Forelimb muscle (tissue), 1 donor: ENCODE results near the gene ERGIC1. TPM values are rescaled to one million over a fixed set of nuclear protein-coding genes. Genes with fewer than 3 reads are reported as not detected.
"Not testable (repeated sequence)": the region's sequence is repeated elsewhere in the genome, so short reads cannot be mapped to it uniquely, and the experiment has no call there.

ENCODE experiments used
- DNase-seq: peaks from one replicate; pipeline ENCODE4 v3.0.0-alpha.2; 2013; ENCODE audit warnings: low read depth
- polyA plus RNA-seq: library from polyadenylated mRNA; unstranded; fragments of 120-200 nt; gene quantifications from one replicate; pipeline ENCODE4 v1.2.1, GENCODE V29; 2013; ENCODE audit not compliant: insufficient read length

ERGIC1 gene
- polyA plus RNA-seq, 1 donor, result 83.4 TPM

GRCh38 chr5:172864171-172864570 is 30.1 kb downstream of the ERGIC1 start:
- not testable (repeated sequence) for DNase-seq

DNA sequence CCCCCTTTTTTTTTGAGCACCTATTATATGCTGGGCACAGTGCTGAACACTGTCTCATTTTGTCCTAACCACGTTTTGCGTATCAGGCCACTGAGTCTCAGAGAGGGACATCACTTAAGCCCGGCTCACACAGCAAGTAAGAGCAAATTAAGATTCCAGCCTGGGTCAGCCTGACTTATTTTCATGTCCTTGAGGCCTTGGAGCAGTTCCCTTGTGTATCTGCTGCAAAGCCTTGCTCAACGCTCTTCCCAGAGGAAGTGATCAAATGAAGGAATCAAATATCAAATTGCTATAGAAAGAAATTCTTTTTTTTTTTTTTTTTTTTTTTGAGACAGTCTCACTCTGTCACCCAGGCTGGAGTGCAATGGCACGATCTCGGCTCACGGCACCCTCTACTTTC is 30.7 kb downstream of the ERGIC1 start:
- DNase-seq, result no peak

GRCh38 chr5:172866378-172866777 is 32.3 kb downstream of the ERGIC1 start:
- DNase-seq, result no peak

- DNase-seq, result no peak
Measured at GRCh38 chr5:172866802-172867748, 33.0 kb downstream of the ERGIC1 start.

- DNase-seq, result no peak
Measured at GRCh38 chr5:172867761-172868435, 33.8 kb downstream of the ERGIC1 start.

DNA sequence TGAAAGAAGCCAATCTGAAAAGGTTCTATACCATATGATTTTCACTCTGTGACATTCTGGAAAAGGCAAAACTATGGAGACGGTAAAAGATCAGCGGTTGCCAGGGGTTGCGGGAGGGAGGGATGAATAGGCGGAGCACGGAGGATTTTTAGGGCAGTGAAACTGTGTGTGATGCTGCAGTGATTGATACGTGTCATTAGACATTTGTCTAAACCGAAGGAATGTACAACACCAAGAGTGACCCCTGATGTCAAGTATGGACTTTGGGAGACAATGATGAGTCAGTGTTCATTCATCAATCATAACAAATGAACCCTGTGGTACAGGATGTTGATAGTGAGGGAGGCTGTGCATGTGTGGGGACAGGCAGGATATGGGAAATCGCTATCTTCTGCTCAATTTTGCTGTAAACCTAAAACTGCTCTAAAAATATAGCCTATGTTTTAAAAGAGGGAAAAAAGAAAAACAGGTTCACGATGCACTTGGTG is 34.4 kb downstream of the ERGIC1 start:
- no peak for DNase-seq

DNA sequence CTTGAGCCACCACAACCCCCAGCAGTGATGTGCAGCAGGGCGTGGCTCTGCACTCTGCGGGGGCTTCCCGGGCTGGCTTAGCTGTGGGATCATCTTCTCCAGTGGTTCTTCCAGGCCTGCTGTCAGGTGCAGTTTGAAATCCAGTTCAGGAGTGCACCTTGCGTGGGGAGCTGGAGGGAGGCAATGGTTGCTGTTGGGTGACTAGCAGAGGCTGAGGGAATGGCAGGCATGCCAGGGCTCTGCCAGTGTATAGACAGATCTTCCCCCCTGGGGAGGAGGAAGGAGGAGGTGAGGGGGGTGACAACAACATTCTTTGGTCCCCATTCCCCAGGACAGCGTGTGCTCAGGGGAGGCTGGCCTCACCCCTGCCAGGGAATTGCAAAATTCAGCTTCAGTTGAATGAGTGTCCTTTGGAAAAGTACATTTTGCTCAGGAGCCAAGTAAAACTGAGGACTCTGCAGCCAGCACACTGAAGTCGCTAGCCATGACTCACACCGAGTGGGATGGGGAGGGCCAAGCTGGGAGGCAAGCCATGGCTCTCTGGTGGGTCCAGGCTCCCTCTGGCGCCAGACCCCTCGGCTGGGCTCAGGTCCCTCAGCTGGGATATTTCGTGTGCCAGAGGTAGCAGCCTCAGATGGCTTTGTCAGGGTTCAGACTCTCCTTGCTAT is 35.0 kb downstream of the ERGIC1 start:
- no peak for DNase-seq

DNA sequence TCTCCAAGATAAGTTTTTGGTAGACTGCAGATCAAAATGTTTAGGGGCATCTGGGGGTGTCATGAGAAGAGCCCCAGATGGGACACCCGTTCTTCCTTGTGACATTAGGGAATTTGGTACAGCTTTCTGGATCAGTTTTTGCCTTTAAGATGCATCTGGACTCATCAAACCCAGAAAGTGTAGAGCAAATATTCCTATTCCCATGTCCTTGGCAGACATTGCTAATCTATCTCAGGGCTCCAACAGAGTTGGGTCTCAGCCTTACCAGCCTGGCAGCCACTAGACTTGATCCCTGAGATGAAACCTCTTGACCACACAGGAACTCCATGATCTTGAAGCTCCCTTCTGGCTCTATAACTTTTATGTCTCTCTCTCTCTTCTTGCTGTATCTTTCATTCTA is 35.6 kb downstream of the ERGIC1 start:
- DNase-seq, result no peak

DNA sequence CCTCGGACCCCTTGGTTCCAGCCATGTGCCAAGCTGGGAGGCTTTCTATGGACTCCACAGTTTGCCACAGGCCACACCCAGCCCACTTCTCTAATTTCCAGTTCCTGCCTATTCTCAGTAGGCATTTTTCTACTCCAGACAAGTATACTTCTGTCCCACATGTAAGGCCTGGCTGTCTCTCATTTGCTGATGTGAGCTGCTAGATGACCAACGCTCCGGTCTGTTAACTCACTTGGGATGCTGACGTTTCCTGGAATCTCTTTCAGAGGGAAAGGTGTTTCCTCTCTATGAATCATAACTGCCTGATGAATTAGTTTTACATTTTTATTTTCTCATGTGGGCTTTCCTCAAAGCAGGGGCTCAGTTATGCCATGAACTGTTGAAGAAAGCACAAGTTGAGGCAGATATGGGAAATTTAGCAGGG is 36.3 kb downstream of the ERGIC1 start:
- no peak for DNase-seq

DNA sequence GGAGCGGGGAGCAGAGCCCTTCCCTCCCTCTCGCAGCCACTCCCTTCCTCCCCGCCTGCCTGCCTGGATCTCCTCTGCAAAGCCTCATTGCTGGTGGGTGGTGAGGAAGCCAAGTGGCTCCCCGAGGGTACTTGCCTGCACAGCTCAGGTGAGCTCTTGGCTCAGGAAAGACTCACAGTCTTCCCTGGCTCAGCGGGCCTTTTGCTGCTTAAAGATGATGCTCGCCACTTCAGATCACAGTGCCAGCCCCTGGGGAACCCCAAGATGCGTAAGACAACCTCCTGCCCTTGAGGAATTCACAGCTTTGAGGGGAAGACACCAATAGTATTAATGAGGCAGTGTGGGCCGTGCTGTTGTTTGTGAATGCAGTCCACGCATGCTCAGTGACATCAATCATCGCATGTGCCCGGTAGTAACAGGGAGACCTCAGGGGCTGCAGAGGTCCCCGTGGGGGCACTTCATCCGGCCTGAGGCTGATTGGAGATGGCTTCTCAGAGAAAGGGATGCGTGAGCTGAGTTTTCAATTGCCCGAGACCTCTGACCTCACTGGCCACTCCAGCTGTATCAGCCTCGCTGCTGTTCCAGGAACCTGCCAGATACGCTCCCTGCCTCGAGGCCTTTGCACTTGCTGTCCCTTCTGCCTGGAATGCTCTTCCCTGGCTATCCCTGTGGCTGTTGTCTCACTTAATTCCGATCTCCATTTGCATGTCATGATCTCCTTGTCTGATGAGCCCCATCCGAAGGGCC is 36.8 kb downstream of the ERGIC1 start:
- no peak for DNase-seq

DNA sequence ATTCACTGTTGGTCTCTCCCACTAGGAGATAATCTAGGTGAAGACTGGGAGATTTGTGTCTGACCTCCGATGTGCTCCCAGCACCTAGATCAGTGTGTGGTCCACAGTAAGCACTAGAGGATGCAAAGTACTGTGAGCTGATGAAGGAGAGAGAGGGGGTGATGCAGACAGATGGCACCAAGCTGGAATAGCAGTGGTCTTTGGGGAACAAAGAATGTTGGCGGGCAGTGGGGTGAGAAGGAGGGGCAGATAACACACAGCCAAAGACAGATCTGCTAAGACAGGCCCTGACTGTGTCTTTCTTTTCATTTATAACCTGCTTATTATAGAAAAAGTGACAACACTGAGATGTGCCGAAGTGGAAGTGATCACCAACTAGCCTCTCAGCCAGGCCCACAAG is 37.5 kb downstream of the ERGIC1 start:
- DNase-seq, result no peak

DNA sequence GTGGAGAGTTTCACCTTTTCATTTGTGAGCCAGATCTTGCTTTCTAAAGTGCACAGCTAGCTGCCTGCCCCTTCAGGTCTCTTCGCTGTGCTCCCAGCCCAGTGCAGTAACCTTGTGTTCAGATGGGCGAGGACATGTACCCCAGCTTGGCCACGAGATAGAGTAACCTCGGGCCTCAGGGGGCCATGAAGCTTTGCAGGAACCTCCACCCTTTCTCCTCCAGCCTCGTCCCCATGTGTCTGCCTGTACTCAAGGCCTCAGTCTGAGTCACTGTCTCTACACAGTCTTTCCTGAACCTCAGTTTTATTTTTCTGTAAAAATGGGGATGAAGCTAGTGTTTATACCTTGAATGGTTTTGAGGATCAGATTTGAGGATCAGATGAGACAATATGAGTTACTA is 37.9 kb downstream of the ERGIC1 start:
- no peak for DNase-seq

- DNase-seq, result no peak
Measured at GRCh38 chr5:172872997-172873491, 39.0 kb downstream of the ERGIC1 start.

DNA sequence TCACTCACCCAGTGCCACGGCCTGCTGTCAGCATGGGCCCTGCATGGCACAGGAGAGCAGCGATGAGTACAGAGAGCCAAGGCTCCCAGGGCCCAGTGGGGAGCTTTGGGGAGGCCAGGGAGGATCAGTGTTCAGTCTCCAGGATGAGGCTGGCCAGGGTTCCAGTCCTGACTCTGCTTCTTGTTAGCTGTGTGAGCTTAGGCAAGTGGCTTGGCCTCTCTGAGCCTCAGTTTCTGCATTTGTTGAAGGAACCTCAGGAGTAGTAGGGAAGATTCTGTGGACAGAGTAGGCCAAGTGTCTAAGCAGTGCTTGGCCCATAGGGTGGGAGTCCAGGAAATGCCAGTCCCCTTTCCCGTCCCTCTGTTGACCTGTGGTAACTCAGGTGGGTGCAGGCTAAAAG is 39.5 kb downstream of the ERGIC1 start:
- DNase-seq, result no peak

- no peak for DNase-seq
Measured at GRCh38 chr5:172874647-172875504, 40.8 kb downstream of the ERGIC1 start.

DNA sequence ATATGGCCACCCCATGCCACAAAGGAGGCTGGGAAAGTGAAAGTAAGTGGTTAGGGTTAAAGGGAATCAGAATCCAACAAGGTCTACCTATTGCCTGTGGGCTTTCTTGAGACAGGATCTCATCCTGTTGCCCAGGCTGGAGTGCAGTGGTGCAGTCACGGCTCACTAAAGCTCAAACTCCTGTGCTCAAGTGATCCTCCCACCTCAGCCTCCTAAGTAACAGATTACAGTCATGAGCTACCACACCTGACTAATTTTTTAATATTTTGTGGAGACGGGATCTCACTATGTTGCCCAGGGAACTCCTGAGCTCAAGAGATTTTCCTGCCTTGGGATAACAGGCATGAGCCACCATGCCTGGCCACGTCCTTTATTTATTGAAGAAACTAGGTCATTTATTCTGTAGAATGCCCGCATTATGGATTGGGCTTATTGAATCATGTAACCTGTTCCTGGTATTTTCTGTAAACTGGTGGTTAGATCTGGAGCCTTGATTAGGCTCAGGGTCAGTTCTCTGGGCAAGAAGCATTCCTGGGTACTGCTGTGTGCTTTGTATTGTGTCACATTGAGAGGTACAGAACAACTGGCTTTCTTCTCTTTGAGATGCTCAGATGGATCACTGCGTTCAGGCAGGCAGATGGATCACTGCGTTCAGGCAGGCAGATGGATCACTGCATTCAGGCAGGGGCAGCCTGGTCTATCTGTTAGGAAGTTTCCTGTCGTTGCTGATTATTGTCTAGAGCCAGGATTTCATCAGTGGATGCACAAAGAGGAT is 41.6 kb downstream of the ERGIC1 start:
- DNase-seq, result no peak

DNA sequence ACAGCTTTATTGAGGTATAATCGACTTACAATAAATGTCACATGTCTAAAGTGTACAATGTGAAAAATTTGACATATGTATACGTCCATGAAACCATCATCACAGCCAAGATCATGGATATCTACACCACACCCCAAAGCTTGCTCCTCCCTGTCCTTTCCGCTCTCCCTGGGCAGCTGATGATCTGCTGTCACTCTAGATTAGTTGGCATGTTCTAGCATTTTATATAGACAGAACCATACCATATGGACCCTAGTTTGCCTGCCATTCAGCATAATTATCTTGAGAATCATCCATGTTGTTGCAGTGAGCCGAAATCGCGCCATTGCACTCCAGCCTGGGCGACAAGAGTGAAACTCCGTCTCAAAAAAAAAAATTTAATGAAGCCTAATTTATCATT is 42.5 kb downstream of the ERGIC1 start:
- no peak for DNase-seq

DNA sequence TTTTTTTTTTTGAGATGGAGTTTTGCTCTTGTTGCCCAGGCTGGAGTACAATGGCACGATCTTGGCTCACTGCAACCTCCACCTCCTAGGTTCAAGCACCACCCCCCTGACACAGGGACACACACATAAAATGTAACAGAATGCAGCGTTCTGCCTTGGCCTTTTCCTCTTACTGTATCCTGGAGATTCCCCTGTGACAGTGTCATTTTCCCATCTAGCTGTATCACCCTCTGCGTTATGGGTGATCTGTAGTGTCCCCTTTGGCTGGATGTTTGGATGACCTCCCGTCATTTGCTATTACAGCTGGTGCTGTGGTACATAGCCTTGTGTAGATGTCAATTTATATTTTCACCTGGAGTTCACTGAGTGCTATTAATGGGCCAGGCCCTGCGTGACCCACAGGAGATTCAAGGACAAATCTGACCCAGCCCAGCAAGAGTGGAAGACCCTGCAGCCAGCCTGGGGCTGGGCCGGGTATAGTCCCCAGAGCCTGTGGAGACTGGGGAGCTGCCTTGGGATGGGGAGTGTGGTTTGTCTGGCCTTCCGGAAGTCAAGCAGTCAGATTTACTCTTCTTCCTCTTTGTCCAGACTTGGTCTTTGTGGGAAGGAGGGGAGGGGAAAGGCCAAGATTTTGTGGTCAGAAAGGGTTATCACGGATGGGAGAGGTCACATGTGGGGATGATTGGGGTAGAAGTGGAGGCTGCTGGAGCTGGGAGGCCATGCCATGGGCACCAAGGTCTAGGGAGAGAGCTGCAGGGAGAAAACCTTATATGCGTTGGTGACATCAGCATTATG is 43.6 kb downstream of the ERGIC1 start:
- DNase-seq, result no peak

GRCh38 chr5:172878585-172878932 is 44.5 kb downstream of the ERGIC1 start:
- no peak for DNase-seq
